GM10248 (cell line): ENCODE data around the gene ABAT.
"Not testable (repeated sequence)": the region's sequence is repeated elsewhere in the genome, so short reads cannot be mapped to it uniquely, and the experiment has no call there.

ENCODE experiments used
- CTCF ChIA-PET: fragments of 300-600 bp; sonication (Branson Sonifier 250); formaldehyde crosslinking; extraction: SDS; loops from one replicate; lab custom pipeline; 2021; ENCODE audit warnings: antibody characterized with exemption; lab: Yijun Ruan, JAX
- POLR2A ChIA-PET: fragments of 350-650 bp; sonication (Branson Sonifier 250); formaldehyde crosslinking; extraction: SDS; loops from one replicate; lab custom pipeline; 2020; ENCODE audit warnings: antibody characterized with exemption; lab: Yijun Ruan, JAX
- DNase-seq: peaks from one replicate; pipeline ENCODE4 v3.0.0; 2012; ENCODE audit errors: extremely low spot score
- CTCF ChIP-seq: IDR thresholded peaks from 2 replicates; pipeline ENCODE4 v1.5.1; 2012; ENCODE audit warnings: mild to moderate bottlenecking, low read depth; ENCODE audit errors: extremely low read depth, missing control alignments, control extremely low read depth

The ABAT gene

GRCh38 chr16:8775359-8775758, 100.9 kb downstream of the ABAT start:
- DNase-seq, result no peak
- ChIA-PET POLR2A (no interaction called here), CTCF (no interaction called here)
- no peak for TF ChIP-seq CTCF

GRCh38 chr16:8776129-8776584, 101.7 kb downstream of the ABAT start:
- TF ChIP-seq CTCF, result no peak
- POLR2A ChIA-PET, result no interaction called here
- DNase-seq, result no peak
- CTCF ChIA-PET, result no interaction called here

- no peak for TF ChIP-seq CTCF
- DNase-seq, result no peak
- ChIA-PET CTCF (no interaction called here), POLR2A (no interaction called here)
Measured at GRCh38 chr16:8777217-8777616, 102.8 kb downstream of the ABAT start.

- ChIA-PET CTCF (no interaction called here), POLR2A (no interaction called here)
Measured at GRCh38 chr16:8781797-8782196, 107.4 kb downstream of the ABAT start.

GRCh38 chr16:8782673-8783072, 108.3 kb downstream of the ABAT start:
- no peak for TF ChIP-seq CTCF
- ChIA-PET POLR2A (no interaction called here), CTCF (no interaction called here)
- DNase-seq, result no peak

More at GRCh38 chr16:8781797-8782196, 107.4 kb downstream of the ABAT start:
- no peak for TF ChIP-seq CTCF
- no peak for DNase-seq

GRCh38 chr16:8785408-8785807, 111.0 kb downstream of the ABAT start:
- DNase-seq, result no peak
- ChIA-PET POLR2A (no interaction called here), CTCF (no interaction called here)
- no peak for TF ChIP-seq CTCF

GRCh38 chr16:8786316-8786715, 111.9 kb downstream of the ABAT start:
- POLR2A ChIA-PET, result interaction anchor here (0.6 kb wide), 1 partner anchor 306 kb away, joined by 3 read pairs; no protein-coding TSS in a partner anchor
- CTCF ChIA-PET, DNase-seq: not testable (repeated sequence)
